Glomerular visceral epithelial cell (primary cell): ENCODE results near the gene OR8G1.
"Not testable (repeated sequence)": the region's sequence is repeated elsewhere in the genome, so short reads cannot be mapped to it uniquely, and the experiment has no call there.

Experiments used
- DNase-seq: peaks from one replicate; pipeline ENCODE4 v3.0.0-alpha.2; 2016; ENCODE audit errors: extremely low spot score

The OR8G1 gene, protein sequence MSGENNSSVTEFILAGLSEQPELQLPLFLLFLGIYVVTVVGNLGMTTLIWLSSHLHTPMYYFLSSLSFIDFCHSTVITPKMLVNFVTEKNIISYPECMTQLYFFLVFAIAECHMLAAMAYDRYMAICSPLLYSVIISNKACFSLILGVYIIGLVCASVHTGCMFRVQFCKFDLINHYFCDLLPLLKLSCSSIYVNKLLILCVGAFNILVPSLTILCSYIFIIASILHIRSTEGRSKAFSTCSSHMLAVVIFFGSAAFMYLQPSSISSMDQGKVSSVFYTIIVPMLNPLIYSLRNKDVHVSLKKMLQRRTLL

DNA sequence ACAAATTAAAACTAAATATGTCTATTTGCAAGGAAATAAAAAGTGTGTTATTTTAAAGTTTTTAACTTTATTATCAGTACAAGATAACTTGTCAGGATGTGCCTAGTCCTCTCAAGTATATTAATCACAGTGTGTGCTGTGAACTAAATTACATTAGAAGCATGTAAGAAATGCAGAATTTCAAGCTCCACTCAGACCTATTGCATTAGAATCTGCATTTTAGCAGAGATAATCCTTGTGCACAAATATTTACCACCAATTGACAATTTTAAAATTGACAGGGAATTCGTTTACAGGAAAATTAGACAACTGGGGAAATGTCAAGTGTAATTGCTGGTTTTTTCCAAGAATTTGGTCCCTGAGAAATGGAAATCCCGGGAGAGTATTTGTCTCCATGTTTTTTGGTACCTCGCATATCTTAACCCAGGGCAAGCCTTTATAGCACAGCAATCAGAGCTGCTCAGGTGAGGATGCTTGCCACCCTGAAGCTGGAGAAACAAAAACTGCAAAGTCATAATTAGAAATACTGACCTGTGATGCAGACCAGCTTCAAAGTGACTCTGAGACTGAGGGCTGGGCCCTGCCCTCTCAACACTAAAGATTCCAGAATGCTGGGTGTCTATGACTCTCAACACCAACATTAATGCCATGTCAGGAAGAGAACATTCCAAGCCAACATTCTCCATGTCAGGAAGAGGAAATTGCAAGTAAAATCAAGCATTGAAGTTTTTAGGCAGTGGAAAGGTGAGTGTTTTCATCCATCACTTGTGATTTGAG, at the start of gene OR8G1:
OR8G1 (plus strand) TSS at position 475 of the 777 bp plus-strand sequence. CDS start 8,581 bp downstream, outside the sequence.
- DNase-seq: no peak

DNA sequence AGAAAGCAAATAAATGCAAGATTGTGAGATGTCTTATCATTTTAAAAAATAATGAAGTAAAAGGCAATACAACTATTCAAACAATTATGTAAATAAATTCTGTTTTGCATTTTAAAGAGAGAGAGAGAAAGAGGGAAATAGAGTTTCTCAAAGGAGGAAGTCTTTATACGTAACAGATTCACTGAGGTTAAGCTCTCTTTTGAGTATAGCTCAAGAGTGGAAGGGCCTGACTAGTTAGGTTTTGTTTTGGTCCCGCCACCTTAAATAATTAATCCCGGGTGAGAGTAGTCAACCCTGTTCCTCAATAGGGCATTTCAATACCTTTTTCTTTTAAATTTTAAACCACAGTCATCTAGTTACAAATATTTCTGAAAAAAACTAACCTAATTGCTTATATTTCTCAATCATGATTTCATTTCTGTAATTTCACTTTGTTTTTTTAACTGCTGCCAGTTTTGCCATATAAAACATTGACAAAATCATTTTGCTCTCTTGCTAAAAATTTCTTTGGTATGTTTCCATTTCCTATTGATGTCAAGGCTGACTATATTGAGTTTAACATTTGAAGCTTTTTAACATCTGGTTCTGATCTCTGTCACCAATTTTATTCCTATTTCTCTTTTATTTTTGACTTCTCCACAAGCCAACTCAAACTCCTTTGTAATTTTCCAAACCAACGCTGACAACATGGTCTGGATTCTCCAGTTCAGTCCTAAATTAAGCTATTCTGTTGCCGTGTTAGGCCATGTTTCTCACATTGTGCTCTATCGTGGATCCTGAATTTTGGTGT, 47.5 kb upstream of the OR8G1 start:
- DNase-seq: no peak

DNA sequence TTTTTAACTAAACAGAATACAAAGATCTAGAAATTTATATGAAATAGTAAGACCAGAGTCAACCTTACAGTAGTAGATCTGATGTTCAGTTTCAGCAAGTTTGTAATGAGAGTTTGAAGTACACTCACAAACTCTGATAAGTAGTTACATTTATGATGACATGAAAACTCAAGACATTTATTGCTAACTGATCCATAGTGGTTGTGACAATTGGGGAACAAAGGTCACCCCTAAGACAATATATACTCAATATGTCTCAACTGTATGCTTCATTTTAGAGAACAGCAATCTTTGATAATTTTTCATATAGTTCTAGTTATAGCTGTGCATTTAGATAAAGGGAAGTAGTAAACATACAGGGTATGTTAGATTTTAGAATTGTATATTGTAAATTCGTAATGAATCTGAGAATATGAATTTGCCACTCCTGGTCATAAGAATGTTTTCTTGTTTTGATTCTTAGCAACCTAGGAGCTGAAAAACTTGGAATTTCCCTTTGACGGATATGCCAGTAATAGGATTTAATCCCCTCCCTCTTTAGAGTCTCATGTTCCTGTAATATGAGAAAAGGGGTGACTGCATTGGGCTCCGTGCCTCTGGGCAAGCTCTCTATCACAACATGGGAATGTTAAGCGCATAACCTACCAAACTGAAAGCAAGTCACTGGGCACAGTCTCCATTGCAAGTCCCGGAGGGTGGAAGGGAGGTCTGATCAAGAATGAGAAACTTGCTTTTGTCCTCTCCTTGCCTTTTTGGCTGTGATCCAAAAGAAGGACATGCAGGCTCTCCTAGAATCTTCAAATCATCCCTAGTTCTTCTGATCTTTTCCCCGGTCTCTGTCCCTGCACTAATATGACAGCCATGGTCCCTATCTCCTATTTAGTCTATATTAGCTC, 46.4 kb upstream of the OR8G1 start:
- no peak for DNase-seq

DNA sequence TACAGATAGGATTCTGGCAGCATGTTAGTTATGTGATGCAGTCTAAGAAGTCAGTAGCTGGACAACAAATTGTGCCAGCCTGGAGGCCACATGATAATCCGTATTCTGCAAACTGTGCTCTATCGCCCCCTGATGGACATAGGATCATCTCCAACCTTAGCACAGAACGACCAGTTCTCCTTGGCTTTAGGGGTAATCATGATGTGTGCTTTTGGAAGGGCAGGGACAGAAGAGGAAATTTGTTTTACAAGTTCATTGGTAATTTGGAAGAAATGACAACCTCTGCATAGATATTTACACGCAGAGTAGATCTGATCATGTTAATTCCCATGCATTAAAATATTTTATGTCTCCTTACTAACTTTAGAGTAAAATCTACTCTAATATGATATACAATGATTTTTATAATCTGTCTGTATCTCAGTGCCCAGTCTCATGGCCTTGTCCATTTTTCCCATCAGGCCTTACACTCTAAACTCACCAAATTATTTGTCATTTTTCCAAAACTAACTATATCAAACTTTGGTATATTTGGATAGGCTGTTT, 45.6 kb upstream of the OR8G1 start:
- DNase-seq: peak; percentile 49

DNA sequence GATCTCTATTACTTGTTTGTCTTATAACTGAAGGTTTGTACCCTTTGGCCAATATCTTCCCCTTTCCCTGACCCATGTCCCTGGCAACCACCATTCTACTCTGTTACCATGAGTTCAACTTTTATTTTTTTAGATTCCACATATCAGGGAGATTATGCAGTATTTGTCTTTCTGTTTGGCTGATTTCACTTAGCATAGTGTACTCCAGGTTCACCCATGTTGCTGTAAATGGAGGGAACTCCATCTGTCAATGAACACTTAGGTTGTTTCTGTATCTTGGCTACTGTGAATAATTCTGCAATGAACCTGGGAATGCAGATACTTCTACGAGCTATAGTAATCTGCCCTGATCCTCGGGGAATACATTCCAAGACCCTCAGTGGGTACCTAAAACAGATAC, 42.9 kb upstream of the OR8G1 start:
- DNase-seq: no peak

DNA sequence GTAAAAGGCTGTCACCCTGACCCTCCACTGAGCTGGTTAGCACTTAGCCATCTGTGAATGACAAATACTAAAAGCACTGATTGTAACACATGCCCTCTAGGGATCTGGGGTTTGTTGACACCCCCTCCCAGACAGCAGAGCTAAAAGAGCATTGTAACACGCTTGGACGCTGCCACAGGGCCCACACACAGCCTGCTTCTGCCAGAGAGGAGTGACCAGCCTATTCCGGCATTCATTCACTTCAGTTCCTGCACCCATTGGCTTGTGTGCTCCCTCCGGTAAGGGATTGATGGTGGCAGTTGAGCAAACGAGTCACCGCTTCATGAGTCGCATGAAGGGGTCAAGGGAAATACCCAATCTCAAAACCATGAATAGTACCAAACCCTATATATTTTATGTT, 42.0 kb upstream of the OR8G1 start:
- DNase-seq: no peak

DNA sequence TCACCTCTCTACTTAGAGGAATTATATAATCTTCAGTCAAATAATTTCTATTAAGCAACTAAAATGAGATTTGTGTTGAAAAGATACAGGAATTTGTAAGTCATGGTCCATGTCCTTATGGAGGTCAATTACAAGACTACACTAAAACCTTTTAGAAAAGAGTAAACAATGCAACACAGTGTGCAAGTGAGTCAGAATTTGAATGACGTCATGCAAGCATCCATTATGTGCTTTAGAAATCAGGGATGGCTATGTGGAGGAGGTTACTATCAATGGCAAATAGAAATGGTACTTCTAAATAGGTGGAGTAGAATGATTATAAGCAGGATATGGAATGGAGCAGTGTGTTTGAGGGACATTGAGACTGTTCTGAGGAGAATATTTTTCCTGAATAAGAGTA, 41.2 kb upstream of the OR8G1 start:
- DNase-seq: no peak

DNA sequence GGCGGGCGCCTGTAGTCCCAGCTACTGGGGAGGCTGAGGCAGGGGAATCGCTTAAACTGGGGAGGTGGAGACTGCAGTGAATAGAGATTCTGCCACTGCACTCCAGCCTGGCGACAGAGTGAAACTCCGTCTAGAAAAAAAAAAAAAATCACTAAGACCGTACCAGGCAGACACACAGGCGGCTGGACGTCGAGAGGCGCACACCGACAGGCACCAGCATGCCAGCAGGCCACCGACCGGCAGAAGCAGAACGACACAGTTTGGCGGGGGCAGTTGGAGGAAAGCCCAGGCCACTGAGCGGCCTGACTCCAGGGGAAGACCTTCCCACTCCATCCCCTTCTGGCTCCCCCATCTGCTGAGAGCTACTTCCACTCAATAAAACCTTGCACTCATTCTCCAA, 40.2 kb upstream of the OR8G1 start:
- DNase-seq: no peak

DNA sequence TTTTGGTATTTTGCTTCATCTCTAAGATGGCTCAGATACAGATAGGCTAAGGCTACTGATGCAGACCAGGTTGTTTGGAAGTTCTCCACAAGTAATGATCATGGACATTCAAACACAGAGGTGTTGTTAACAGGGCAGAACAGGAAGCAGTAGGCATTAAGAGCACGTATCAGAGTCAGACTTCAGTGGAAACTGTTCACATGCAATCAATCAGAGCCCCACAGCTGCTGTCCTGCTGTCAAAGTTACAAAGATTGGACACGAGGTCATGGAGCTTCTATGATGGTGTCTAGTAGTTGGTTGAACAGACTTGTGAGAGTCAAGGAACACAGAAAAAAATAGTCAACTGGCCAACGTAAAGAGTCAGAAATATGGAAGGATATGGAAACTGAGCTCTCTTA, 37.9 kb upstream of the OR8G1 start:
- no peak for DNase-seq

DNA sequence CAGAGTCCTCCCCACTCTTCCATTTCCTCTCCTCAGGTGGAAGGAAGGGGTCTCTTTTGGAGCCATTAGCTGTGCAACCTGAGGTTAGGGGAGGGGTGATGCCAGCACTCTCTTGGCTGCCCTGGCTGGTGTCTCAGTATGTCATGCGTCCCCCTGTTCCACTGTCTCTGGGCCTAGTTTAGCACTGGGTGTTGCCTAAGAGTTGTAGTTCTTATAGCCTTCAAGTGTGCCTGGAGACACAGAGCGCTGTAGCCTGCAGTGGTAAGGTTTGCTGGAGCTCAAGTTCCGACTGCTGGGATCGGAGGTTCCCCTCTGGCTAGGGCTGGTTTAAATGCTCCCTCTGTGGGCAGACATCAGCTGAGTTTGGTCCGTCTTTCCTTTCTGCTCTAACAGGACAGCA, 36.9 kb upstream of the OR8G1 start:
- DNase-seq: no peak

DNA sequence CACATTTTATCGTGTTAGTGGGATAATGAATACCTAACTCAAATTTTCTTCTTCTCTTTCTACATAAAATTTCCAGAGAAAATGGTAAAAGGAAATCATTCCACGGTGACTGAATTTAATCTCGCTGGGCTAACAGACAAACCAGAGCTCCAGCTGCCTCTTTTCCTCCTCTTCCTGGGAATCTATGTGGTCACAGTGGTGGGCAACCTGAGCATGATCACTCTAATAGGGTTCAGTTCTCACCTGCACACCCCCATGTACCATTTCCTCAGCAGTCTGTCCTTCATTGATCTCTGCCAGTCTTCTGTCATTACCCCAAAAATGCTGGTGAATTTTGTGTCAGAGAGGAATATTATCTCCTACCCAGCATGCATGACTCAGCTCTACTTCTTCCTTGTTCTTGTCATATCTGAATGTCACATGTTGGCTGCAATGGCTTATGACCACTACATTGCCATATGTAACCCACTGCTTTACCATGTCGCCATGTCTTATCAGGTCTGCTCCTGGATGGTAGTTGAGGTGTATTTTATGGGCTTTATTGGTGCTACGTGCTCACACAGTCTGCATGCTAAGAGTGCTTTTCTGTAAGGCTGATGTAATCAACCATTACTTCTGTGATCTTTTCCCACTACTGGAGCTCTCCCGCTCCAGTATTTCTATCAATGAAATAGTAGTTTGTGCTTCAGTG, 33.6 kb upstream of the OR8G1 start:
- DNase-seq: no peak

DNA sequence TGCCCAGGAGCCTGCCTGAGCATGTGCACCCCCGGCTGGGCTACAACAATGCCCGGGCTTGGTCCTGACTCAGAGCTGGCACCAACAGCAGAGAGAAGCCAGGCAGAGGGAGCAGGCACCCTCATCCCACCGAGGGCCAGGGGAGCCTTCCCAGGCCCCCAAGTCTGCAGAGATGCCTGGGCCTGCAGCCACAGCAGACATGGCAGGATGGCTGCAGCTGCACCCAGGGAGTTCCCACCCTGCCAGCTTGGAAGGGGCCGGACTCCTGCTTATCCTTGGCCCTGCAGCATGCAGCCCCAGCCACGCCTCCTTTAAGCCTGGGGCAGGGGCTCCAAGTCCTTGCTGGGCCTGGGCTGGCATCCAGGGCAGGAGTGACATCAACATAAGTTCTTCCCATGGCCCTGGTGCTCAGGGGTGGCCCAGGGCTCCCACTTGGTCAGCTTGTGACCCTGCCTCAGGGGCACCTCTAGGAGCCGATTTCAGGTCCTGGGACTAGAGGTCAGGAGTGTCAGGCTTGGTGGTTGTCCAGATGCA, 31.0 kb upstream of the OR8G1 start:
- DNase-seq: no peak

DNA sequence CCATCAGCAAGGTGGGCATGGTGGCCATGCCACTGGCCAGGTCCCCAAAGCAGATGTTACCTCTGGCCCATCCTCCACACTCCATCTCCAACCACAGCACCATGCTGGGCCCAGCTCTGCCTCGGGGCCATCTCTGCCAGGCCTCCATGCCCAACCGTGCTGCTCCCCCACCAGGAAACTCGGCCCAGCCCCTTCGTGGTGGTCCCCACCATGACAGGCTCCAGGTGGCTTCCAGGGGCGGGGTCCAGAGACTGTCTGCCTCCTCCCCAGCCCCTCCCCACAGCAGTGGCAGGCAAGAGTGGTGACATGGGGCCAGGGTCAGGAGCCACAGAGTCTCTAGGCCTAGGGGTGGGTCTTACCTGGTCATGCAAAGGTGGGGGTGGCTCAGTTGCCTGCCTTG, 30.5 kb upstream of the OR8G1 start:
- DNase-seq: no peak

DNA sequence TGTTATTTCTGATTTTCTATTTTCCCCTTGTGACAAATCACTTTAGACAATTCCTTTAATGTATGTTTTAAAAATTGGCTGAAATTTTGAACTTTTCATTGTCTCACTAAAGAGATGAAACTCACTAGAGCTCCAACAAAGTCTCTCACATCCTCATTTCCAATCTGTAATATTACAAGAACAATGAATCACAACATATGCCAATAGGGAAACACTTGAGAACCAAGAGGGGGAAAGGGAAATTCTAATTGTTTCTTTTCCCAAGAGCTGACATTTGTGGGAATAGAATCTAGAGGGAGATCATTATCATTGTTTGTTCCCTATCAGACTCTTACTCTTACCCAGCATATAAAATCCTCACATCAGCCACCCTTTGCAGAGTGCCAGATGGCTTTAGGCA, 29.6 kb upstream of the OR8G1 start:
- no peak for DNase-seq

DNA sequence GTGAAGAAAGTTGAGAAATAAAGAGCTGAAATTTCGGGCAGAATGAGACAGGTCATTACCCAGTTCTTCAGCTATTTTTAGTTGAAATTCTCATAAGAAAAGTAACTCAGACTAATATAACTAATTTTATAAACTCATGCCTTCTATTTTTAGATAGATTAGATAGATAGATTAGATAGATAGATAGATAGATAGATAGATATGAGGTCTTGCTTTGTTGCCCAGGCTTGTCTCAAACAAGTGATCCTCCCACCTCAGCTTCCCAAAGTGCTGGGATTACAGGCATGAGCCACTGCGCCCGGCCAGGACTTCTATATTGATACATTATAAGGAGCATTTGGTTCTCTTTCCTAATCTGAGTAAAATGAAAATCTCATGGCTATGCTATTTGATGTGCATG, 26.9 kb upstream of the OR8G1 start:
- DNase-seq: no peak

DNA sequence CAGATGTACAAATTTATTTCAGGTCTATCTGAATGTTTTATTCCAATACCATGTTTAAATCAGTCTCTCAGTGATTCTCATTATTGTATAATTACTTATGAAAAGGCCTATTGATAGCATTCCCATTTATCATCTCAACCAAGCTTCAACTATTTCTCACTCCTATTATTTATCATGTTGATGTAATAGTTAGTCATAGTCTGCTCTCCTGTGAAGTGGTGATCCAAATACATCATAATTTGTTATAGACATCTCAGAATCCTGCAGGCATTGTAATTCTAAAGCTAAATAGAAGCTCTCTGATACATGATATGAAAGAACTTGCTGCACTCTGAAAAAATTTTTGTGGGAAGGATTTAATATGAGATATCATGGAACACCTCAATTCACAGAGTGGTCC, 21.8 kb upstream of the OR8G1 start:
- no peak for DNase-seq

DNA sequence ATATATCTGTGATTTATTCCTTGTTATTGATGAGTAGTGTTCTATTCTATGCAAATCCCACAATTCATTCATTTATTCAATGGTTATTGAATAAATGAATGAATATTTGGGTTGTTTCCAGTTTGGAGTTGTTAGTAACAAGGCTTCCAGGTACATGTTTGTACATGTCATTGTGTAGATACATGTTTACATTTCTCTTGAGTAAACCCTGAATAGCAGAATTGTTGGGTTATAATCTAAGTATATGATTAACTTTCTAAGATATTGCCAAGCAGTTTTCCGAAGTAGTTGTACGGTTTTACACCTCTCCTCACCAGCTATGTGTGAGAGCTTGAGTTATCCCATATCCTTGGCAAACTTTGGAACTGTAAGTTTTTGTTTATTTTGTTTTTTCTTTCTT, 18.5 kb upstream of the OR8G1 start:
- no peak for DNase-seq

DNA sequence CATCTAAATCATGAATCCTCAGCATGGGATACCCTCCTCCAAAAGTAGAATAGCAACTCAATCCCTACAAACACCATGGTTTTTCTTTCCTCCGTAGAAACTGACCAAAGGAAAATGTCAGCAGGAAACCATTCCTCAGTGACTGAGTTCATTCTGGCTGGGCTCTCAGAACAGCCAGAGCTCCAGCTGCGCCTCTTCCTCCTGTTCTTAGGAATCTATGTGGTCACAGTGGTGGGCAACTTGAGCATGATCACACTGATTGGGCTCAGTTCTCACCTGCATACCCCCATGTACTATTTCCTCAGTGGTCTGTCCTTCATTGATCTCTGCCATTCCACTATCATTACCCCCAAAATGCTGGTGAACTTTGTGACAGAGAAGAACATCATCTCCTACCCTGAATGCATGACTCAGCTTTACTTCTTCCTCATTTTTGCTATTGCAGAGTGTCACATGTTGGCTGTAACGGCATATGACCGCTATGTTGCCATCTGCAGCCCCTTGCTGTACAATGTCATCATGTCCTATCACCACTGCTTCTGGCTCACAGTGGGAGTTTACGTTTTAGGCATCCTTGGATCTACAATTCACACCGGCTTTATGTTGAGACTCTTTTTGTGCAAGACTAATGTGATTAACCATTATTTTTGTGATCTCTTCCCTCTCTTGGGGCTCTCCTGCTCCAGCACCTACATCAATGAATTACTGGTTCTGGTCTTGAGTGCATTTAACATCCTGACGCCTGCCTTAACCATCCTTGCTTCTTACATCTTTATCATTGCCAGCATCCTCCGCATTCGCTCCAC, 16.1 kb upstream of the OR8G1 start:
- DNase-seq: not testable (repeated sequence)

DNA sequence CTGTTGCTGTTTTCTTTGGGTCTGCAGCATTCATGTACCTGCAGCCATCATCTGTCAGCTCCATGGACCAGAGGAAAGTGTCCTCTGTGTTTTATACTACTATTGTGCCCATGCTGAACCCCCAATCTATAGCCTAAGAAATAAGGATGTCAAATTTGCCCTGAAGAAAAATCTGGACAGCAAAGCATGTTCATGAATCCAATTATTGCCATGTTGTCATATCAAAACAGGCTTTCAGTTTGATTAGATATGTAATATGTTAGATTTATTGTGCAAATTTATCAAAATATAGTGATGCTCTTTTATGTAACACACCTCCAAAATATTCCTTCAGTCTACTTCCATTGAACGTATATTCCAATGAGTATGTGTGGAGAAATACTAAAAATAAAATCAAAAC, 15.4 kb upstream of the OR8G1 start:
- no peak for DNase-seq

DNA sequence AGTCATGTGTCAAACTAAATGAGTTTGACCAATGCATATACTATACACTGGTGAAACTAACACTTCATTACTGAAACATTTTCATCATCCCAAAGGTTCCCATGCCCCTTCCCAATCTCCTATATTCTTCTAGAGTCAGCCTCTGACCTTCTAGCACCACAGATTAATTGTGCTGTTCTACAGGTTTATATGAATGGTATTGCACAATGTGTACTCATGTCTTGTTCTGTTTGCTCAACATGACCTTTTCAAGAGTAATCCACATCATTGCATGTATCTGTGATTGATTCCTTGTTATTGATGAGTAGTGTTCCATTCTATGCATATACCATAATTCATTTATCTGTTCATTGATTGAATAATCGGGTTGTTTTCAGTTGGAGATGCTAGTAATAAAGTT, 7.5 kb upstream of the OR8G1 start:
- DNase-seq: no peak
